Upper lobe of left lung (tissue), 6 donors: ENCODE results near the gene MFSD8. TPM values are rescaled to one million over a fixed set of nuclear protein-coding genes. Genes with fewer than 3 reads are reported as not detected.

Experiments
- ATAC-seq, 2 donors: fragments of 200-7000 bp; cut with Tn5 transposase; one replicate each; pipeline ENCODE4 v1.9.1; 2022; ENCODE audit warnings: mild to moderate bottlenecking in 2 of 2, moderate library complexity in 2 of 2; ENCODE audit not compliant: low FRiP score in 2 of 2
- DNase-seq, 2 donors: peaks; one replicate each; pipeline ENCODE4 v3.0.0-alpha.2; 2019 to 2020
- H3K27ac ChIP-seq, 4 donors: fragments of 200-600 bp; sonication (generic); one replicate each; pipeline ENCODE4 v1.5.1; 2016 to 2019
- H3K27me3 ChIP-seq, 4 donors: fragments of 200-600 bp; sonication (generic); one replicate each; pipeline ENCODE4 v1.5.1; 2017 to 2019
- H3K36me3 ChIP-seq, 4 donors: fragments of 200-600 bp; sonication (generic); one replicate each; pipeline ENCODE4 v1.5.1; 2016 to 2019
- H3K4me1 ChIP-seq, 4 donors: fragments of 200-600 bp; sonication (generic); one replicate each; pipeline ENCODE4 v1.5.1; 2018 to 2019
- H3K4me3 ChIP-seq, 4 donors: fragments of 200-600 bp; sonication (generic); one replicate each; pipeline ENCODE4 v1.5.1; 2017 to 2019; ENCODE audit warnings: mild to moderate bottlenecking in 2 of 4, moderate library complexity in 1 of 4
- H3K9me3 ChIP-seq, 4 donors: fragments of 200-600 bp; sonication (generic); one replicate each; pipeline ENCODE4 v1.5.1; 2018 to 2019
- EP300 ChIP-seq, 4 donors: sonication (generic); formaldehyde crosslinking; IDR thresholded peaks; one replicate each; pipeline ENCODE4 v1.5.1; 2017; ENCODE audit warnings: antibody characterized with exemption in 4 of 4, control low read depth in 2 of 4
- POLR2A ChIP-seq, 4 donors: fragments of 450-650 bp; IDR thresholded peaks; one replicate each; pipeline ENCODE4 v1.5.1; 2016 to 2017; ENCODE audit warnings: antibody characterized with exemption in 4 of 4, mild to moderate bottlenecking in 2 of 4
- POLR2AphosphoS5 ChIP-seq, 2 donors: sonication (generic); formaldehyde crosslinking; IDR thresholded peaks; one replicate each; pipeline ENCODE4 v1.5.1; 2017; ENCODE audit warnings: antibody characterized with exemption in 2 of 2
- WGBS, 2 donors: methylation state at CpG; one replicate each; pipeline ENCODE4 v1.1.5; 2017 to 2018; 5-methylcytosine and 5-hydroxymethylcytosine counted together
- total RNA-seq, 6 donors: library from RNA; depleted of rRNA in 4 of 6; stranded (reverse); fragments of >200 nt in 4 of 6; gene quantifications; one replicate each; pipeline versions ENCODE4 v1.1.0 to v1.2.1, GENCODE V29; 2016 to 2021
- TF ChIP-seq, protein P1 (sequence below), 6 experiments: fragments of 450-650 bp in 4 of 6; fragments of 200-600 bp in 2 of 6; sonication (generic) in 2 of 6; IDR thresholded peaks; one replicate each; pipeline ENCODE4 v1.5.1; 2016 to 2019; ENCODE audit warnings: antibody characterized with exemption in 6 of 6
- donor health status: DM: no; HTN: no; CAD: no; lungs with moderate emphysema.
- donor health status: DM: no; HTN: yes; CAD: no; lungs with severe emphysema.

The MFSD8 gene
- total RNA-seq, 6 donors from 2014 or later = 16.1 to 46.1 (median 23.8) TPM

DNA sequence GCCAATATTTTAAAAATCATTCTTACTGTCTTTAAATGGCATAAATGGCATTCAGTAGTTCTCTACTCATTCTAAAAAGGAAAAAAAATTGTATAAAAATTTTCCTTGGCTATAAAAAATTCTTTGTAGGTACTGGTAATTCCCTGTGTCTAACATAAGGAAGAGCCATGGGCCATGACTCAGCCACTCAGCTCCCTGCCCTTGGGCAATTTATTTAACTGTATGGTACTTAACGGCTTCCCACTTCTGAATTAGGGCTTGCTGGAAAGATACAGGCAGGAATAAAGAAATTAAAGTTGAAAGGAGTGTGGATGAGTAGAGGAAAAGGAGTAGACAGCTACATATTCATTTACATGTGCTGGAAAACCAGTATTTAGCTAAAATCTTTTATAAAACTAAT, 30.8 kb upstream of the MFSD8 start:
- no peak overlapping the region for H3K4me3 ChIP-seq
- H3K9me3 ChIP-seq = peaks cover 0 to 5% (median 2%) of the 10 kb centered on the region in 4 donors
- TF ChIP-seq POLR2A (IDR thresholded peaks at IDR 0.05) (no peak), EP300 (IDR thresholded peaks at IDR 0.05) (peak in 1 of 4 donors; percentile 48), POLR2AphosphoS5 (IDR thresholded peaks at IDR 0.05) (no peak)
- TF ChIP-seq, protein P1, sequence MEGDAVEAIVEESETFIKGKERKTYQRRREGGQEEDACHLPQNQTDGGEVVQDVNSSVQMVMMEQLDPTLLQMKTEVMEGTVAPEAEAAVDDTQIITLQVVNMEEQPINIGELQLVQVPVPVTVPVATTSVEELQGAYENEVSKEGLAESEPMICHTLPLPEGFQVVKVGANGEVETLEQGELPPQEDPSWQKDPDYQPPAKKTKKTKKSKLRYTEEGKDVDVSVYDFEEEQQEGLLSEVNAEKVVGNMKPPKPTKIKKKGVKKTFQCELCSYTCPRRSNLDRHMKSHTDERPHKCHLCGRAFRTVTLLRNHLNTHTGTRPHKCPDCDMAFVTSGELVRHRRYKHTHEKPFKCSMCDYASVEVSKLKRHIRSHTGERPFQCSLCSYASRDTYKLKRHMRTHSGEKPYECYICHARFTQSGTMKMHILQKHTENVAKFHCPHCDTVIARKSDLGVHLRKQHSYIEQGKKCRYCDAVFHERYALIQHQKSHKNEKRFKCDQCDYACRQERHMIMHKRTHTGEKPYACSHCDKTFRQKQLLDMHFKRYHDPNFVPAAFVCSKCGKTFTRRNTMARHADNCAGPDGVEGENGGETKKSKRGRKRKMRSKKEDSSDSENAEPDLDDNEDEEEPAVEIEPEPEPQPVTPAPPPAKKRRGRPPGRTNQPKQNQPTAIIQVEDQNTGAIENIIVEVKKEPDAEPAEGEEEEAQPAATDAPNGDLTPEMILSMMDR (IDR thresholded peaks at IDR 0.05) = no peak
- peaks cover 0 to 5% (median 0%) of the 10 kb centered on the region in 4 donors for H3K36me3 ChIP-seq
- no peak overlapping the region for H3K27ac ChIP-seq
- no peaks in the 10 kb centered on the region for H3K27me3 ChIP-seq
- peak in 1 of 2 donors; percentile 82 for DNase-seq
- no peak for ATAC-seq
- no peaks in the 10 kb centered on the region for H3K4me1 ChIP-seq
- 65 to 71% methylated on average over 1 of the region's 1 CpG for WGBS, 2 donors

DNA sequence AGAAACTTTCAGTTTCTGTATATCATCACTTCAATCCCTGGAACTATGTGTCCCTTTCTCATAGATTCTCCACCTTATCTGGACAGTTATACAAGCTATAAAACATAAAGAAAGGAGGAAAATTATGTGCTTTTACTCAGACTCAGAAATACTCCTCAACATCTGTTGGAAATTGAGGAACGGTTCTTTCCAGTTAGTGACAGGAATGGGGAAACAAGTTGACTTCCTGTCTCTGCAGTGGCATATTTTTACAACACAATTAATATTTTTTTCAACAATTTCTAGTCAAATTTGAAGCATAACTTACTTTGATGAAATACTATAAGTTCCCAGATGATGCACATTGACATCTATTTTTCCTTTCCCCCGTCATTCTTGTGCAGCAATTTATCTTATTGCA, 28.2 kb upstream of the MFSD8 start:
- WGBS, 2 donors = 40 to 70% methylated on average over 2 of the region's 2 CpGs
- TF ChIP-seq POLR2AphosphoS5 (IDR thresholded peaks at IDR 0.05) = no peak
- TF ChIP-seq EP300 (IDR thresholded peaks at IDR 0.05) = no peak
- no peak for TF ChIP-seq POLR2A (IDR thresholded peaks at IDR 0.05)
- H3K4me1 ChIP-seq = no peaks in the 10 kb centered on the region

DNA sequence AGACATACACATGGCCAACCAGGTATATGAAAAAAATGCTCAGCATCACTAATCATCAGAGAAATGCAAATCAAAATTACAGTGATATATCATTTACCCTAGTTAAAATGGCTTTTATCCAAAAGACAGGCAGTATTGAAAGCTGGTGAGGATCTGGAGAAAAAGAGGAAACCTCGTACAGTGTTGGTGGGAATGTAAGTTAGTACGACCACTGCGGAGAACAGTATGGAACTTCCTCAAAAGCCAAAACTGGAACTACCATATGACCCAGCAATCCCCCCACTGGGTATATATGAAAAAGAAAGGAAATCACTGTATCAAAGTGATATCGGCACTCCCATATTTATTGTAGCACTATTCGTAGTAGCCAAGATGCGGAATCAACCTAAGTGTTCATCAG, 23.7 kb upstream of the MFSD8 start:
- peaks cover 0 to 34% (median 9%) of the 10 kb centered on the region in 4 donors for H3K36me3 ChIP-seq

More for the DNA sequence above, 28.2 kb upstream of the MFSD8 start:
- peaks cover 0 to 13% (median 1%) of the 10 kb centered on the region in 4 donors for H3K36me3 ChIP-seq
- ATAC-seq (no peak), DNase-seq (no peak)
- H3K9me3 ChIP-seq = peaks cover 0 to 4% (median 0%) of the 10 kb centered on the region in 4 donors
- H3K27me3 ChIP-seq = no peaks in the 10 kb centered on the region
- no peak overlapping the region for H3K4me3 ChIP-seq
- H3K27ac ChIP-seq = no peak overlapping the region

DNA sequence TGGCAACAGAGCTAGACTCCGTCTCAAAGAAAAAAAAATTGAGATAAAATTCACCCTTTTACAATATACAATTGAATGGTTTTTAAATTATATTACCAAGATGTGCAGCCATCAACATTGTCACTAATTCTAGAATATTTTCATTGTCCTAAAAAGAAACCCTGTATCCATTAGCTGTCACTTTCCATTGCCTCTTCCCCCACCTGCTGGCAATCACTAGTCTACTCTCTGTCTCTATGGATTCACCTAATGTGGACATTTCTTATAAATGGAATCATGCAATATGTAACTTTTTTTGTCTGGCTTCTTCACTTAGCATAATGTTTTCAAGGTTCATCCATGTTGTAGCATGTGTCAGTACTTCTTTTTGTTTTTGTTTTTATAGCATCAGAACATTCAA, 21.0 kb upstream of the MFSD8 start:
- Histone ChIP-seq H3K4me1 (no peaks in the 10 kb centered on the region), H3K9me3 (no peaks in the 10 kb centered on the region), H3K36me3 (peaks cover 0 to 34% (median 9%) of the 10 kb centered on the region in 4 donors), H3K27me3 (no peaks in the 10 kb centered on the region), H3K27ac (no peak overlapping the region), H3K4me3 (no peak overlapping the region)
- WGBS, 2 donors = 93 to 100% methylated on average over 1 of the region's 1 CpG
- DNase-seq (no peak), ATAC-seq (no peak)
- no peak for TF ChIP-seq EP300 (IDR thresholded peaks at IDR 0.05)
- TF ChIP-seq POLR2A (IDR thresholded peaks at IDR 0.05) = no peak
- no peak for TF ChIP-seq POLR2AphosphoS5 (IDR thresholded peaks at IDR 0.05)
- TF ChIP-seq, protein P1 (IDR thresholded peaks at IDR 0.05) = no peak

More for the DNA sequence above, 23.7 kb upstream of the MFSD8 start:
- DNase-seq (no peak), ATAC-seq (no peak)
- TF ChIP-seq EP300 (IDR thresholded peaks at IDR 0.05) (no peak), POLR2A (IDR thresholded peaks at IDR 0.05) (no peak), POLR2AphosphoS5 (IDR thresholded peaks at IDR 0.05) (no peak)
- TF ChIP-seq, protein P1 (IDR thresholded peaks at IDR 0.05) = no peak
- Histone ChIP-seq H3K4me1 (no peaks in the 10 kb centered on the region), H3K27ac (no peak overlapping the region), H3K4me3 (no peak overlapping the region), H3K9me3 (no peaks in the 10 kb centered on the region), H3K27me3 (no peaks in the 10 kb centered on the region)
- 76 to 93% methylated on average over 6 of the region's 6 CpGs for WGBS, 2 donors

DNA sequence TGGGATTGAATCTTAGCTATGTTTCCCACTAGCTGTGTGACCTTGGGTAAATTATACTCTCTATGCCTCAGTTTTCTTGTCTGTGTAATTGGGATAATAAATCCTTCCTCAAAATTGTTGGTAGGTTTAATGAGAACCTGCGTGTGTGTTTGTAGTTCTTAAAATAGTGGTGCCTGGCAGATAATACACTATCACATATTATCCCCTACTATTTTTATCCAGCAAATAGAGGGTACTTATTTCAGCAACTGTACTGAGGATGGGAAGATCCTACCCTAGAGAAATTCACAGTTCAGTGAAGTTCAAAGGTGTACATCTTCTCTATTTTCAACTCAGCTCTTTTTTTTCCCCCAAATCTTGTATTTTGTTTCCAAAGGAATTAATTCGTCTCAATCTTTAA, 17.5 kb upstream of the MFSD8 start:
- Histone ChIP-seq H3K27me3 (no peaks in the 10 kb centered on the region), H3K4me1 (no peaks in the 10 kb centered on the region), H3K9me3 (peaks cover 0 to 3% (median 0%) of the 10 kb centered on the region in 4 donors), H3K36me3 (peaks cover 0 to 25% (median 8%) of the 10 kb centered on the region in 4 donors), H3K27ac (no peak overlapping the region), H3K4me3 (no peak overlapping the region)
- TF ChIP-seq POLR2AphosphoS5 (IDR thresholded peaks at IDR 0.05) (no peak), EP300 (IDR thresholded peaks at IDR 0.05) (no peak), POLR2A (IDR thresholded peaks at IDR 0.05) (no peak)
- TF ChIP-seq, protein P1 (IDR thresholded peaks at IDR 0.05) = no peak
- DNase-seq (no peak), ATAC-seq (no peak)
- 95 to 96% methylated on average over 2 of the region's 2 CpGs for WGBS, 2 donors
